Mucosa of descending colon (tissue), 3 donors: Measurements from ENCODE around the gene GLE1. TPM values are rescaled to one million over a fixed set of nuclear protein-coding genes. Genes with fewer than 3 reads are reported as not detected.

Experiments
- ATAC-seq: fragments of 200-7000 bp; cut with Tn5 transposase; one replicate; pipeline ENCODE4 v1.9.1; 2020; ENCODE audit warnings: mild to moderate bottlenecking, moderate library complexity
- DNase-seq, 3 donors: peaks; one replicate each; pipeline ENCODE4 v3.0.0-alpha.2; 2020
- H3K36me3 ChIP-seq: fragments of 200-600 bp; one replicate; pipeline ENCODE4 v1.8.0; 2021; ENCODE audit warnings: low read depth, mild to moderate bottlenecking
- H3K4me1 ChIP-seq: fragments of 200-600 bp; one replicate; pipeline ENCODE4 v1.8.0; 2021; ENCODE audit warnings: low read depth, mild to moderate bottlenecking
- H3K4me3 ChIP-seq: fragments of 200-600 bp; one replicate; pipeline ENCODE4 v1.8.0; 2021; ENCODE audit warnings: mild to moderate bottlenecking
- H3K9me3 ChIP-seq: fragments of 200-600 bp; one replicate; pipeline ENCODE4 v1.8.0; 2021; ENCODE audit warnings: mild to moderate bottlenecking
- intact Hi-C, 2 donors: fragments of 100-400 bp; cut with DNase I in 1 of 2; cut with micrococcal nuclease in 1 of 2; formaldehyde crosslinking; loops; one replicate each; pipeline versions ENCODE4 v1.11.0 to v1.11.1; 2022; cut with DNase I, micrococcal nuclease
- total RNA-seq, 3 donors: library from RNA; stranded (reverse); fragmentation: NEBNext Ultra II Directional in 2 of 3; extraction: Animal tissue kit (Norgen Biotek cat#: 25700) in 2 of 3; gene quantifications; one replicate each; pipeline versions ENCODE4 v1.2.1 to v1.2.4, GENCODE V29; 2021 to 2023
- TF ChIP-seq, protein P1 (sequence below): fragments of 200-600 bp; IDR thresholded peaks from one replicate; pipeline ENCODE4 v1.8.0; 2022; ENCODE audit warnings: antibody characterized with exemption, mild to moderate bottlenecking
- donor health status: DM: no; HTN: no; CAD: no; lungs with moderate emphysema.
- donor health status: DM: no; HTN: no; CAD: no.
- donor health status: DM: no; HTN: yes; CAD: no.

GLE1 gene
- total RNA-seq, 3 donors from 2014 or later: 25.7 to 35.0 (median 28.0) TPM

DNA sequence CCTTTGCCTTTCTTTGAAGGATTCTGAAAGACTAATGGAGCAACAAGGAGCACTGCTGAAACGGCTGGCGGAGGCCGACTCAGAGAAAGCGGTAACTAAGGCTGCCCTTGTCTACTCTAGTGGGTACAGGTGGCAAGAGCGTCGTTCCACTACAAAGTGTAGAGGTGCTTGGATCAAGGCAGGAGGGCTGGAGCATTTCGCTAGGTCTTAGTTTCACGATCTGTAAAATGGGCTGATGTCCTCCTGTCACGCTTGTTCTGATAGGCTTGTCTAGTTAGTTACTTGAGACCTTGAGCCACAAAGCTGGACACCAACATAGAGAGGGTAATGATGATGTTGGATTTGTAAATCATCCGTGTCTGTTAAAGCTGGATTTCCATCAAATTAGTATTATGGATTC is 23.0 kb upstream of the GLE1 start:
- DNase-seq: no peak
- no peaks in the 10 kb centered on the region for H3K9me3 ChIP-seq
- ATAC-seq: no peak

DNA sequence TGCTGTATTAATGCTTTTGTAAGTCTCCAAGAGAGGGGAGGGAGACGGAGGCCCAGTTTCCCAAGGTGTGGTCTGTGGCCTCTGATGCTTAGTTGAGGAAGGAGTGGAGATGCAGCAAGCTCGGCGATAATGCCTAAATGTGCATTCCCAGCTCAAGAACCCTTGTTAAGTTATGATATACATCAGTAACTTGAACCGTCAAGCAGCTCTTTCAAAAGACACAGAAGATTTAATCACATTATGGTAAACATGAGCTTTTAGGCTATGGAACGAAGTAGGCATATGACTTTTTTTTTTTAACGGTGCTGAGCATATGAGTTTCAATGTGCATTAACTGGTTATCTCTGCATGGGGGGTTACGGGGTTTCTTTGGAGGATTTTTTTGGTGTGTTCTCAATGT is 22.3 kb upstream of the GLE1 start:
- intact Hi-C loops: no loop called here
- TF ChIP-seq, protein P1, sequence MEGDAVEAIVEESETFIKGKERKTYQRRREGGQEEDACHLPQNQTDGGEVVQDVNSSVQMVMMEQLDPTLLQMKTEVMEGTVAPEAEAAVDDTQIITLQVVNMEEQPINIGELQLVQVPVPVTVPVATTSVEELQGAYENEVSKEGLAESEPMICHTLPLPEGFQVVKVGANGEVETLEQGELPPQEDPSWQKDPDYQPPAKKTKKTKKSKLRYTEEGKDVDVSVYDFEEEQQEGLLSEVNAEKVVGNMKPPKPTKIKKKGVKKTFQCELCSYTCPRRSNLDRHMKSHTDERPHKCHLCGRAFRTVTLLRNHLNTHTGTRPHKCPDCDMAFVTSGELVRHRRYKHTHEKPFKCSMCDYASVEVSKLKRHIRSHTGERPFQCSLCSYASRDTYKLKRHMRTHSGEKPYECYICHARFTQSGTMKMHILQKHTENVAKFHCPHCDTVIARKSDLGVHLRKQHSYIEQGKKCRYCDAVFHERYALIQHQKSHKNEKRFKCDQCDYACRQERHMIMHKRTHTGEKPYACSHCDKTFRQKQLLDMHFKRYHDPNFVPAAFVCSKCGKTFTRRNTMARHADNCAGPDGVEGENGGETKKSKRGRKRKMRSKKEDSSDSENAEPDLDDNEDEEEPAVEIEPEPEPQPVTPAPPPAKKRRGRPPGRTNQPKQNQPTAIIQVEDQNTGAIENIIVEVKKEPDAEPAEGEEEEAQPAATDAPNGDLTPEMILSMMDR: no peak
- no peak overlapping the region for H3K4me3 ChIP-seq
- H3K4me1 ChIP-seq: no peaks in the 10 kb centered on the region
- no peaks in the 10 kb centered on the region for H3K9me3 ChIP-seq
- H3K36me3 ChIP-seq: no peaks in the 10 kb centered on the region
- ATAC-seq (no peak), DNase-seq (no peak)

More for the DNA sequence above, 23.0 kb upstream of the GLE1 start:
- intact Hi-C loops: no loop called here
- Histone ChIP-seq H3K4me3 (no peak overlapping the region), H3K36me3 (no peaks in the 10 kb centered on the region), H3K4me1 (no peaks in the 10 kb centered on the region)
- TF ChIP-seq, protein P1: no peak

DNA sequence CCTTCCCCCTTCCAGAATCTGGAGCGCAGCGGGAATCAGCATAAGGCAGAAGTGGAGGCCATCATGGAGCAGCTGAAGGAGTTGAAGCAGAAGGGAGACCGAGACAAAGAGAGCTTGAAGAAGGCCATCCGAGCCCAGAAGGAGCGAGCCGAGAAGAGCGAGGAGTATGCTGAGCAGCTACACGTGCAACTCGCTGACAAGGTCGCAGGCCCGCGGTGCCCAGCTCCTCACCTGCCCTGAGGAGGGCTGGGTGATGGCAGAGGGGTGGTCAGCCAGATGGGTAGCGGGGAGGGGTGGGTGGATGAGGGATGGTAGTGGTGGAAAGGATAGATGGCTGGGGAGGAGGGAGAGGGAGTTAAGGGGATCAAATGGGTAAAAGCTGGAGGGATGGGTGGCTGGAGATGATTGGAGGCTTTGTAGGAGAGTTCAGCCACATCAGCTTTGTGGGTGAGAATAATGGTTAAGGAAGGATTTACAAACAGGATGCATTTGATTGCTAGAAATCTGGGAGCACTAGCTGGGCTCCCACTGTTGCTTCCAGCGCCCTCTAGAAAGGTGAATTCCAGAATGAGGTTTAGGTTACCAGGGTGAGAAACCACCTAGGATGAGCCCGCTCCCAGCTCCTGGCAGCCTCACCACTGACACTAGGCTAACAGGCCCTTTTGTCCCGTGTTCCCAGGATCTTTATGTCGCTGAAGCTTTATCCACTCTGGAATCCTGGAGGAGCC is 19.7 kb upstream of the GLE1 start:
- ATAC-seq: no peak

DNA sequence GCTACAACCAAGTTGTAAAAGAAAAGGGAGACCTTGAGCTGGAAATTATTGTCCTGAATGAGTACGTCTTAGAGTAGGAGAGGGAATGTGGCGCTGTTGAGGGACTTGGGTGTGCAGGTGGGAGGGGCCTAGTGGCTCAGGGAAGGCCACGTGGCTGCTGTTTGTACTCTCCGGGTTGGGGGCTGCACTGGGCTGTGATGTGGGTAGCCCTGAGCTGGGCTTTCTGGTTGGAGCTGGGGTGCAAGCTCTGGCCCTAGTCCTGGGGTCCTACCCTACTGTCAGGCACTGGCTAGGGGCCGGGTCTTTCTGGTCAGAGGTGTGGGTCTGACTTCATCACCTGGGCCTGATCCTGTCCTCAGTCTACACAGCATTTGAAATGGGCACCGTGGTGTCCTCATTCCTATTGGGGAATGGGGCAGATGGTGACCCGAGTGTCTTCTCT is 19.1 kb upstream of the GLE1 start:
- intact Hi-C loops: no loop called here
- no peak for ATAC-seq
- Histone ChIP-seq H3K36me3 (no peaks in the 10 kb centered on the region), H3K9me3 (no peaks in the 10 kb centered on the region), H3K4me1 (no peaks in the 10 kb centered on the region), H3K4me3 (no peak overlapping the region)
- DNase-seq: no peak
- TF ChIP-seq, protein P1: no peak

More for the DNA sequence above, 19.7 kb upstream of the GLE1 start:
- no peak overlapping the region for H3K4me3 ChIP-seq
- DNase-seq: no peak
- intact Hi-C loops: no loop called here
- H3K36me3 ChIP-seq: no peaks in the 10 kb centered on the region
- TF ChIP-seq, protein P1: no peak
- H3K9me3 ChIP-seq: no peaks in the 10 kb centered on the region
- H3K4me1 ChIP-seq: no peaks in the 10 kb centered on the region

DNA sequence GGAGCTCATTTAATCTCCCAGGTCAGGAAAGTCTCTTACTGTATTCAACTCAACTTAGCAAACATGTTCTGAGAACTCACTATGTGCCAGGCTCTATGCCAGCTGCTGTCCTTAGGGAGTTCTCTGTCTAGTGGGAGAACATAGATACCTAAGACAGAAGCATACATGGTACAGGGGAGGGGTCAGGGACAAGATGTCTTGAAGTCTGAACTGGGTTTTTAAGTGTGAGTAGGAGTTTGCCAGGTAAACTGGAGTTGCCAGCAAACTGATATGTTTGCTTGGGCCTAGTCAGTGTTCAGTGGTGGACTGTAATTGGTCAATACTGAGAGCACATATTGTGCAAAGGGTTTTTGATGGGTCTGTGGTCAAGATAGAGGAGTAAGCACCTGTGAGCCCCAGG is 18.3 kb upstream of the GLE1 start:
- intact Hi-C loops: no loop called here
- DNase-seq: no peak
- TF ChIP-seq, protein P1: no peak
- no peak for ATAC-seq
- H3K36me3 ChIP-seq: no peaks in the 10 kb centered on the region
- no peaks in the 10 kb centered on the region for H3K9me3 ChIP-seq
- no peak overlapping the region for H3K4me3 ChIP-seq
- no peaks in the 10 kb centered on the region for H3K4me1 ChIP-seq
